ENCODE data around the gene MRPS16.
"Not testable (repeated sequence)": the region's sequence is repeated elsewhere in the genome, so short reads cannot be mapped to it uniquely, and the experiment has no call there.

The MRPS16 gene

GRCh38 chr10:73252445-73253224 is at the start of gene MRPS16:
Gene MRPS16 (minus strand): TSS chr10:73252644. CDS start chr10:73252482, 162 bp downstream.
- peak; percentile 92 for DNase-seq

- DNase-seq, result no peak
These were observed 44.5 kb upstream of the MRPS16 start for GRCh38 chr10:73296946-73297345.

- DNase-seq, result no peak
These were observed 41.0 kb upstream of the MRPS16 start for GRCh38 chr10:73293461-73293860.

GRCh38 chr10:73289958-73290357 is 37.5 kb upstream of the MRPS16 start:
- DNase-seq, result no peak

- DNase-seq, result no peak
These were observed 35.0 kb upstream of the MRPS16 start for GRCh38 chr10:73287441-73287840.

- DNase-seq, result no peak
These were observed 28.7 kb upstream of the MRPS16 start for GRCh38 chr10:73281097-73281496.

GRCh38 chr10:73264423-73264822 is 12.0 kb upstream of the MRPS16 start:
- DNase-seq, result no peak

GRCh38 chr10:73263693-73264347 is 11.4 kb upstream of the MRPS16 start:
- DNase-seq, result no peak

- DNase-seq, result no peak
These were observed 10.6 kb upstream of the MRPS16 start for GRCh38 chr10:73262880-73263555.

GRCh38 chr10:73262105-73262730 is 9.8 kb upstream of the MRPS16 start:
- DNase-seq, result peak; percentile 48

- DNase-seq, result no peak
These were observed 9.0 kb upstream of the MRPS16 start for GRCh38 chr10:73261362-73261995.

- DNase-seq, result not testable (repeated sequence)
These were observed 6.2 kb upstream of the MRPS16 start for GRCh38 chr10:73258612-73259011.

GRCh38 chr10:73253225-73253555 is 746 bp upstream of the MRPS16 start:
- no peak for DNase-seq

- DNase-seq, result no peak
These were observed 580 bp downstream of the MRPS16 start for GRCh38 chr10:73251683-73252444.

GRCh38 chr10:73248259-73248724 is 4.2 kb downstream of the MRPS16 start:
- no peak for DNase-seq

- no peak for DNase-seq
These were observed 4.8 kb downstream of the MRPS16 start for GRCh38 chr10:73247509-73248258.

- DNase-seq, result peak; percentile 76
These were observed 5.6 kb downstream of the MRPS16 start, which contains the start of gene DNAJC9 for GRCh38 chr10:73246646-73247508. Gene DNAJC9 (minus strand): TSS chr10:73247255. CDS start chr10:73247189, 66 bp downstream.

GRCh38 chr10:73246322-73246645 is 6.2 kb downstream of the MRPS16 start:
- no peak for DNase-seq

GRCh38 chr10:73244866-73245477 is 7.5 kb downstream of the MRPS16 start:
- DNase-seq, result no peak

GRCh38 chr10:73239908-73240307 is 12.5 kb downstream of the MRPS16 start:
- no peak for DNase-seq

All from amniotic stem cell (primary cell).